GM21423 (cell line): ENCODE results near the gene OXCT2.
"Not testable (repeated sequence)": the region's sequence is repeated elsewhere in the genome, so short reads cannot be mapped to it uniquely, and the experiment has no call there.

Experiments used
- ATAC-seq: cut with Tn5 transposase; IDR thresholded peaks from one replicate; pipeline ENCODE4 v1.9.1; 2021; ENCODE audit warnings: mild to moderate bottlenecking, moderate library complexity; ENCODE audit not compliant: unreplicated experiment

OXCT2 gene

GRCh38 chr1:39771022-39771532 is at the start of gene OXCT2:
Gene OXCT2, minus strand, starts transcription at chr1:39771348. Its CDS starts 93 bp downstream, at chr1:39771255.
- ATAC-seq = not testable (repeated sequence)

GRCh38 chr1:39819091-39819812 is 48.1 kb upstream of the OXCT2 start:
- no peak for ATAC-seq

GRCh38 chr1:39818482-39818881 is 47.3 kb upstream of the OXCT2 start:
- ATAC-seq = no peak

GRCh38 chr1:39817091-39817932 is 46.2 kb upstream of the OXCT2 start:
- ATAC-seq = peak; percentile 79

- peak; percentile 51 for ATAC-seq
Measured at GRCh38 chr1:39816415-39817090, 45.4 kb upstream of the OXCT2 start.

- ATAC-seq = no peak
Measured at GRCh38 chr1:39812913-39813312, 41.8 kb upstream of the OXCT2 start.

- ATAC-seq = no peak
Measured at GRCh38 chr1:39808784-39809517, 37.8 kb upstream of the OXCT2 start.

- ATAC-seq = no peak
Measured at GRCh38 chr1:39805385-39805784, 34.2 kb upstream of the OXCT2 start.

- no peak for ATAC-seq
Measured at GRCh38 chr1:39802496-39803260, 31.5 kb upstream of the OXCT2 start.

- no peak for ATAC-seq
Measured at GRCh38 chr1:39800471-39800835, 29.3 kb upstream of the OXCT2 start.

- peak; percentile 49 for ATAC-seq
Measured at GRCh38 chr1:39799770-39800470, 28.8 kb upstream of the OXCT2 start.

GRCh38 chr1:39798859-39799769 is 28.0 kb upstream of the OXCT2 start:
- ATAC-seq = peak; percentile 88

- no peak for ATAC-seq
Measured at GRCh38 chr1:39795651-39796050, 24.5 kb upstream of the OXCT2 start.

- ATAC-seq = no peak
Measured at GRCh38 chr1:39791838-39792237, 20.7 kb upstream of the OXCT2 start.

- ATAC-seq = no peak
Measured at GRCh38 chr1:39789571-39790110, 18.5 kb upstream of the OXCT2 start.

GRCh38 chr1:39788758-39789570 is 17.8 kb upstream of the OXCT2 start, which contains the start of gene BMP8B:
Gene BMP8B, minus strand, starts transcription at chr1:39788865. Its CDS starts 380 bp downstream, at chr1:39788485.
- no peak for ATAC-seq

GRCh38 chr1:39788426-39788757 is 17.2 kb upstream of the OXCT2 start:
- no peak for ATAC-seq
